NCI-H748 (cell line): ENCODE measurements around the gene KYAT1.
"Not testable (repeated sequence)": the region's sequence is repeated elsewhere in the genome, so short reads cannot be mapped to it uniquely, and the experiment has no call there.

ENCODE experiments used
- DNase-seq: peaks from one replicate; lab custom pipeline; 2025; ENCODE audit not compliant: unreplicated experiment; lab: John Stamatoyannopoulos, UW

KYAT1 gene

DNA sequence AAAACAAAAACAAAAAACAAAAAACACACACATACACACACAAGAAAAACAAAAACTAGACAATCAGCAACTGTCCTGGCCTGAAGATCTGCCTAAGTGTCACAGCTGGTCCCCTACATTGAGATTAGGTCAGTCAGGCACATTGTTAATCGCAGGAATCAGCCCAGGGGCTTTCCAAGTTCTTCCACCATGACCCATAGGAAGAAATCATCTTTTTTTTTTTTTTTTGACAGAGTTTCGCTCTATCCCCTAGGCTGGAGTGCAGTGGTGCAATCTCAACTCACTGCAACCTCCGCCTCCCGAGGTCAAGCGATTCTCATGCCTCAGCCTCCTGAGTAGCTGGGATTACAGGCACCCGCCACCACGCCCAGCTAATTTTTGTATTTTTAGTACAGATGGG, 38.6 kb downstream of the KYAT1 start:
- not testable (repeated sequence) for DNase-seq

DNA sequence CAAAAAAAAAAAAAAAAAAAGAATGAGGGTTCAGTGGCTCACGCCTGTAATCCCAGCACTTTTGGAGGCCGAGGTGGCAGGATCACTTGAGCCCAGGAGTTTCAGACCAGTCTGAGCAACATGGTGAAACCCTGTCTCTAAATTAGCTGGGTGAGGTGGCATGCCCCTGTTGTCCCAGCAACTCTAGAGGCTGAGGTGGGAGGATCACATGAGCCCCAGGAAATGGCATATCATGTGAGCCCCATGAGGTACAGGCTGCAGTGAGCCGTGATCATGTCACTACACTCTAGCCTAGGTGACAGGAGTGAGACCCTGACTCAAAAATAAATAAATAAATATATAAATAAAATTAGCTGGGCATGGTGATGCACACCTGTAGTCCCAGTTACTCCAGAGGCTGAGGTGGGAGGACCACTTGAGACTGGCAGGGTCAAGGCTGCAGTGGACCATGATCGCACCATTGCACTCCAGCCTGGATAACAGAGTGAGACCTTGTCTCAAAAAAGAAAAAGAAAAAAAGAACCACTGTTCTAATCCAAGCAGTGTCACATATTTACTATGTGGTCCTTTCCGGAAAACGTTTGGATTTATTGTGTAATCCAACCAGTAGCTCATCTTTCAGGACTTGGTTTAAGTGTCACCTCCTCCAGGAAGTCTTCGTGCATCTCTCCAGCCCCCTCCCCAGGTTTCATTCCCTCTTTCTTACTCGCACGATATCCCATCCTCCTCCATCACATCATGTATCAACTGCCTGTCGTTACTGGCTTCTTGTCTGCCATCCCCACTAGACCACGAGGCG, 39.9 kb downstream of the KYAT1 start:
- DNase-seq, result no peak

GRCh38 chr9:128840524-128840923, 41.2 kb downstream of the KYAT1 start:
- no peak for DNase-seq

GRCh38 chr9:128838338-128838737, 43.4 kb downstream of the KYAT1 start:
- no peak for DNase-seq

- no peak for DNase-seq
These were observed 45.1 kb downstream of the KYAT1 start for GRCh38 chr9:128836509-128837145.

DNA sequence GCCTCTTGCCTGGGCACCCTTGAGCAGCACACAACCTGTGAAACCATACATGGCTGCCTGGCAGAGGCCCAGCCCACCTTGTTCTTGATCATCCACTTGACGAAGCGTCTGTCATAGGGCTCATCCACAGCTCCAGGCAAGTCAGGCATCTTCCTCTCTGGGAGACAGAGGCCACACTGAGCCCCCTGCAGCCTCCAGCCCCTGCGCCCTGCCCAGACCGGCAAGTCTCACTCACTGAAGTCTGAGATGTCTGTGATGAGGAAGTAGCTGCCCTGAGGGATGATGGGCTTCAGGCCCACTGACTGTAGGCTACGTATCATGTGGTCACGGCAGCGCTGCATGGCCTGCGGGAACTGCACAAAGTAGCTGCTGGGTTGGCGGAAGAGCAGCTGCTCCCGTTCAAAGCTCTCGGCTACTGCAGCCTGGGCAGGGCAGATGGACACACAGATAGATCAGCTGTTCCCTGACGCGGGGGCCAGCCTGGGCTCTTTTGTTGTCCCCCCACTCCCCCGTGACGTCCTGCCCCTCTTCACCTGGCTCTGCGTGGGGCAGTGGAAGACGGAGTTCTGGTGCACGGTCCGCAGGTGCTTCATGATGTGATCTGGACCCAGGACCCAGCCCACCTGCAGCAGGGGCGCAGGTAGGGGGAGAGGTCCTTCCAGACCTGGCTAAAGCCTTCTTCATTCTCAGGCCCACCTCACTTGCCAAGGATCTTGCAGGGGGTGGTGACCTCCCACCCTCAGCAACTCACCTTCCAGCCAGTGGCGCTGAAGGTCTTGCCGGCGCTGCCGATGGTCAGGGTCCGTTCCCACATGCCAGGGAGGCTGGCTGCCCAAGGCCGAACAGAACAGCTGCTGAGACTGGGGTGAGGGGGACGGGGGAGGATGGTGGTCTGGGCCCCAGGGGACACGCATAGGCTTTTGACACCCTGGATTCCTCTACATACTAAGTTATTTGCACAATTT, 46.2 kb downstream of the KYAT1 start:
- DNase-seq, result no peak

- DNase-seq, result no peak
These were observed 48.1 kb downstream of the KYAT1 start for GRCh38 chr9:128833696-128834095.

GRCh38 chr9:128829477-128830251, 52.1 kb downstream of the KYAT1 start, which contains the start of gene SPOUT1:
Gene SPOUT1 (minus strand): TSS chr9:128829794. CDS start chr9:128829780, 14 bp downstream.
- peak; percentile 96 for DNase-seq

DNA sequence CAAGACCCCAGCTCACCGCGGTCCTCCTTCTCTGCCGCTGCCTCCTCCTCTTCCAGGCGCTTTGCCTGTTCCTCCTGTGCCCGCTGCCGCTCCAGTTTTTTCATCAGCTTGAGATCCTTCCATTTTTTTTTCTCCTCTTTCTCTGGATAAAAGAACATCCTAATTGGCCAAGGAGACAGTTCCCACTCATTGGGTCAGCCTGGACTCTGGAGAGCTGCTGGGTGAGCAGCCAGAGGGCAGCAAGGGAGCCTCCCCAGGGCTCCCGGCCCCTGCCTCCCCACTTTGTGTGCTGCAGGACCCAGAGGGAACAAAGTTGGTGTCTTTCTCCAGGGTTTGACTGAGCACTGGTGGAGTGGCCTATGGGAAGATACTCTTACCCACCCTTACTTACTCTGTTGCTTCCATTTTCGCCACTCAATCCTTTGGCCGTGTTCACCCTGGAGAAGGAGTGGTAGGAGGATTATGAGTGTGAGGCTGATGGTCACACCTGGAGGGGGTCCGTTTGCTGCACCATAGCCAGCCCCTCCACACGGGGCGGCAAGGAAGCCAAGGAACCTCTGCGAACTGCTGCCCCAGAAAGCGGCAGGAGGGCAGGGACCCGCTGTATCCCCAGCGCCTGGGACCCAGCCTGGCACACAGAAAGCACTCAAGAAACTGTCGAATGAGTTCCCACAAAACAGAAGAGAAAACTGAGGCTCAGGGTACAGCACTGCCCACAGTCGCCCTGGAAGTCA, 52.9 kb downstream of the KYAT1 start:
- no peak for DNase-seq

- DNase-seq, result no peak
These were observed 53.5 kb downstream of the KYAT1 start for GRCh38 chr9:128828267-128828666.

DNA sequence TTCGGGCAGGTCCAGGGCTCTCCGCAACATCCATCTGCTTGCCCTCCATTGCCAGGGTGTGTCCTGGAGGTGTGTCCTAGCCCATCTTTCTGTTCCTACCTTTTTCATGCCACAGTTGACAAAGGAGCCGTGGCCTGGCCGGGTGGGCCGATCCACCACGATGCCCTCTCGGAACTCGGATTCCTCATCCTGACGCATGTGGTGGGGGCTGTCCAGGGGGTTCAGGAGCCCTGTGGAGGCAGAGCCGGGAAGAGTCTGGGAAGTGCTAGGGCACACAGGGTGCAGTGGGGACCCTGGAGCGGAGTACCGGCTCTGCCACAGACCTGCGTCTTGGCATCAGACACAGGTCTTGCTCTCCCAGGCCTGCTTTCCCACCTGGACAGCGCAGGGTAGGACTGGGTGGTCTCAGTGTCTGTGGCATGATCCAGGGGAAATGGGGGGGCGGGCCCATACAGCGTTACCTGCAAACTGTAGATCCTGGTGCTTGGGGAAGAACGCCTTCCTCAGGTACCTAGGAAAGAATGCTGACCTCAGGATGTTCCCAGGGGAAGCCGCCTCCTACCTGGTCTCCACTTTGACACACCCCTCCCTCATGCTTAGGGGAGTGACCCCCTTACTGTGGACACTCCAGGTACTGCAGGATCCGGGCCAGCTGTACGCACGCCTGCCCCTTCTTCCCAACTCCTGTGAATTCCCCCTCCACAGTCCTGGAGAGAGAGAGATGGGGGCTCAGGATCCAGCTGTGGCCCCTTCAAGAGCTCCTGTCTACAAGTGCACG, 55.6 kb downstream of the KYAT1 start:
- DNase-seq, result no peak

GRCh38 chr9:128824911-128825310, 56.8 kb downstream of the KYAT1 start:
- no peak for DNase-seq

- DNase-seq, result no peak
These were observed 57.8 kb downstream of the KYAT1 start for GRCh38 chr9:128823903-128824406.

DNA sequence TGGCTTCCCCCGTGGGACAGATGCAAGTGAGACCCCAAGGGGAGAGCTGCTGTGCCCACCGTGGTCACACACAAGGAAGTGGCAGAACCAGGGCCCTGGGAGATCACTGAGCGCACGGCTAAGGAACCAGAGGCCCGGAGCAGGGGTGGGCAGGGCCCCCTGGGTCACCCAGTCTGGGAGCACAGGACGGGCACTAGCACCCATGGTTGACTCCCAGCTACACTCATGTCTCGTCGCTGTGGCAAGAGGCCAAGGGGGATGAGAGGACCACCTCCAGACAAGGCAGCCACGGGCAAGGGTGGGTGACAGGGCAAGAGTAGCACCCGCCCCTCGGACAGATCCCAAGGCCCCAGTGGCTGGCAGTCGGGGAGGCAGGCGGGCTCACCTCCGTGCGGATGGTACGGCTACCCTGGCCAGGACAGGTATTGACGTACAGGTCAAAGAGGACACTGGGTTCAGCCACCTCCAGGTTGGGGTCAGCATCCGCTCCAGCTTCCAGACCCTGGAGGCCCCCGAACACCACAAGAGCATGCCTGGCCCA, 58.3 kb downstream of the KYAT1 start:
- DNase-seq, result no peak

DNA sequence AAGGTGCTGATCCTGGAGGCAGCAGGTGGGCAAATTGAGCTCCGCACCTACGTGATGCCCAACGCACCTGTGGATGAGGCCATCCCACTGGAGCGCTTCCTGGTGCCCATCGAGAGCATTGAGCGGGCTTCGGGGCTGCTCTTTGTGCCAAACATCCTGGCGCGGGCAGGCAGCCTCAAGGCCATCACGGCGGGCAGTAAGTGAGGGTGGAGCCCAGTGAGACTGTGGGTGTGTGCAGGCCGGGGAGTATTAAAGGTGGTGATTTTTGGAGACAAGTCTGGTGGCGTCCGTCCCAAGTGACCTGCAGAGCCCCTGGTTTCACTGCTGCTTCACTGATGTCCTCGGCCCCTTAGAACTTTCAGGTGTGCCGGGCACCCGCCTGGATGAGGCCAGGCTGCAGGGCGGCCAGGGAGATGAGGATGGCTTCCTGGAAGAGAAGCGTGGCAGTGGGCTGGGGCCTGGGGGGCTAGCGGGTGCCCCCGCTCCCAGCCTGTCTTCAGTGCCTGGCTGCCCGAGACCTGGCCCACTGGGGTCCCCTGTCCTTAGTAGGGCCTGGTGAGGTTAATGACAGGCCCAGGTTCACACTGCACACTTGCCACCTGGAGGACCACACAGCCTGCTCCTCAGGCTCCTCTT, 59.2 kb downstream of the KYAT1 start:
- no peak for DNase-seq

DNA sequence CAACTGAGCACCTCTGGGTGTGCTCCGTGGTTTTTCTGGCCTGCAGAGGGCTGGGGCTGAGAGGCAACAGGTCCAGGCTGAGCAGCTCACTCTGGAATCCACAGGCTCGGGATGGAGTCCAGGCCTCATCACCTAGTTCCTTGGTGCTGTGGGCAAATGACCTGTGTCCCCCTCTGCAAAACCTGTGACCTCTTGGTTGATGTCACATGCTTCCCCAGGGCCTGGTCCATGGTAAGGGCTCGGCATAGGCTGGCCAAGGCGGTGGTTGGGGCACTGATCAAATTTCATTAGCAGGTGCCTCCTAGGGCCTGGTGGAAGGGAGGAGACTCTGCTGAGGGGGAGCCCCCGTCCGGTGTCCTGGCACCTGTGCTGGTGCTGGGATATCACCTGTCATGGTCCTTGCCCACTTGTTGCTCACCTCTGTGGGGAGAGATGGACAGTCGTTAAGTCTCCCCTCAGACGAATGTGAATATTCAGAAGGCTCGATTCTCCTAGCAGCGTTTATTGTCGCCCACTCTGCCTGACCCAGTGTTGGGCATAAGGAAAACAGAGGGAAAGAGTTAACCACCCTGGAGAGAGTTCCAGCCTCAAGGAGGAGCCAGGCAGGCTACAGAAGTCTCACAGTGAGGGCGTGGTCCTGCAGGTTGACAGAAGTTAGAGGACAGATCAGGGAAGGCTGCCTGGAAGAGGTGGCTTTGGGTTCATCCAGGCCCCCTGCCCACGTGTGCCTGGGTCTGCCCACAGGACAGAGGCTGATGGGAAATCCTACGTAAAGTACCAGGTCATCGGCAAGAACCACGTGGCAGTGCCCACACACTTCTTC, 60.0 kb downstream of the KYAT1 start:
- DNase-seq, result no peak
